Trophoblast cell (in vitro differentiated cells and primary cell): ENCODE results near the gene TMEM247.
"Not testable (repeated sequence)": the region's sequence is repeated elsewhere in the genome, so short reads cannot be mapped to it uniquely, and the experiment has no call there.

Experiments
- DNase-seq, 2 donors: peaks; one replicate each; pipeline ENCODE4 v3.0.0-alpha.2; 2016
- H2AFZ ChIP-seq: 2 replicates; pipeline ENCODE4 v1.6.1; 2013; ENCODE audit warnings: low read length, moderate library complexity, mild to moderate bottlenecking; ENCODE audit not compliant: insufficient read depth, poor library complexity
- H2AK5ac ChIP-seq: 2 replicates; pipeline ENCODE4 v1.6.1; 2013; ENCODE audit warnings: mild to moderate bottlenecking, low read length
- H2BK120ac ChIP-seq: 2 replicates; pipeline ENCODE4 v1.6.1; 2013; ENCODE audit warnings: low read length, mild to moderate bottlenecking, moderate library complexity; ENCODE audit not compliant: insufficient read depth, poor library complexity
- H2BK12ac ChIP-seq: 2 replicates; pipeline ENCODE4 v1.6.1; 2013; ENCODE audit warnings: mild to moderate bottlenecking, low read length, moderate library complexity
- H2BK5ac ChIP-seq: 2 replicates; pipeline ENCODE4 v1.6.1; 2013; ENCODE audit warnings: low read length, low read depth, moderate library complexity, mild to moderate bottlenecking; ENCODE audit not compliant: poor library complexity
- H3K14ac ChIP-seq: 2 replicates; pipeline ENCODE4 v1.6.1; 2013; ENCODE audit warnings: mild to moderate bottlenecking, low read length
- H3K18ac ChIP-seq: 2 replicates; pipeline ENCODE4 v1.6.1; 2013; ENCODE audit warnings: mild to moderate bottlenecking, low read length
- H3K23ac ChIP-seq: 2 replicates; pipeline ENCODE4 v1.6.1; 2013; ENCODE audit warnings: low read length
- H3K27ac ChIP-seq: 2 replicates; pipeline ENCODE4 v1.5.1; 2013; ENCODE audit warnings: low read depth, mild to moderate bottlenecking, inconsistent platforms, low read length, moderate library complexity
- H3K27me3 ChIP-seq: 2 replicates; pipeline ENCODE4 v1.6.1; 2013; ENCODE audit warnings: inconsistent platforms, mild to moderate bottlenecking, low read length, moderate library complexity; ENCODE audit not compliant: insufficient read depth
- H3K36me3 ChIP-seq, 2 experiments: 1 replicate in 1 of 2; 2 replicates in 1 of 2; pipeline ENCODE4 v1.6.1; 2013; ENCODE audit warnings: low read length in 2 of 2, mild to moderate bottlenecking in 2 of 2, moderate library complexity in 1 of 2; ENCODE audit not compliant: insufficient read depth in 2 of 2, control insufficient read depth in 1 of 2
- H3K4ac ChIP-seq: 2 replicates; pipeline ENCODE4 v1.6.1; 2013; ENCODE audit warnings: low read depth, mild to moderate bottlenecking, low read length, moderate library complexity
- H3K4me1 ChIP-seq, 2 experiments: 1 replicate in 1 of 2; 2 replicates in 1 of 2; pipeline ENCODE4 v1.6.1; 2013; ENCODE audit warnings: low read length in 2 of 2, mild to moderate bottlenecking in 2 of 2, moderate library complexity in 1 of 2; ENCODE audit not compliant: insufficient read depth in 2 of 2, control insufficient read depth in 1 of 2
- H3K4me2 ChIP-seq: 2 replicates; pipeline ENCODE4 v1.6.1; 2013; ENCODE audit warnings: inconsistent platforms, mild to moderate bottlenecking, low read length, moderate library complexity
- H3K4me3 ChIP-seq: 2 replicates; pipeline ENCODE4 v1.5.1; 2013; ENCODE audit warnings: mild to moderate bottlenecking, low read depth, low read length, inconsistent platforms
- H3K79me1 ChIP-seq: one replicate; pipeline ENCODE4 v1.6.1; 2013; ENCODE audit warnings: low read length
- H3K79me2 ChIP-seq: 2 replicates; pipeline ENCODE4 v1.6.1; 2013; ENCODE audit warnings: low read length, mild to moderate bottlenecking; ENCODE audit not compliant: control insufficient read depth, insufficient read depth, poor library complexity
- H3K9ac ChIP-seq: 2 replicates; pipeline ENCODE4 v1.6.1; 2013; ENCODE audit warnings: mild to moderate bottlenecking, low read length
- H3K9me3 ChIP-seq: 2 replicates; pipeline ENCODE4 v1.6.1; 2013; ENCODE audit warnings: low read depth, mild to moderate bottlenecking, control low read depth, inconsistent platforms, low read length; ENCODE audit not compliant: insufficient read depth
- H4K12ac ChIP-seq: 2 replicates; pipeline ENCODE4 v1.6.1; 2013; ENCODE audit warnings: low read depth, mild to moderate bottlenecking, low read length, moderate library complexity
- H4K8ac ChIP-seq: 2 replicates; pipeline ENCODE4 v1.6.1; 2013; ENCODE audit warnings: low read depth, mild to moderate bottlenecking, low read length, moderate library complexity
- H4K91ac ChIP-seq: one replicate; pipeline ENCODE4 v1.6.1; 2013; ENCODE audit warnings: low read depth, mild to moderate bottlenecking, low read length, moderate library complexity
- WGBS: extraction: QIAGEN DNeasy Blood & Tissue Kit; methylation state at CpG from one replicate; pipeline ENCODE4 v1.1.7; 2013; ENCODE audit warnings: missing lambda C conversion rate; ENCODE audit not compliant: insufficient read length, insufficient coverage; ENCODE audit errors: extremely low coverage; 5-methylcytosine and 5-hydroxymethylcytosine counted together

TMEM247 gene

GRCh38 chr2:46472165-46472564, 7.2 kb upstream of the TMEM247 start:
- not testable (repeated sequence) for H3K27me3 ChIP-seq, H3K9ac ChIP-seq, H3K4ac ChIP-seq, H3K27ac ChIP-seq, H3K4me1 ChIP-seq, H4K8ac ChIP-seq, H4K12ac ChIP-seq, H4K91ac ChIP-seq, H3K14ac ChIP-seq, DNase-seq, H2AFZ ChIP-seq, H2BK12ac ChIP-seq, H3K23ac ChIP-seq, H3K4me3 ChIP-seq, H3K4me2 ChIP-seq, H2BK120ac ChIP-seq, H3K9me3 ChIP-seq, H3K79me1 ChIP-seq, H3K18ac ChIP-seq, H2BK5ac ChIP-seq, H3K79me2 ChIP-seq, H2AK5ac ChIP-seq, H3K36me3 ChIP-seq
- no CpG with 5 or more reads among the region's 5 CpGs for WGBS

GRCh38 chr2:46477462-46477861, 1.9 kb upstream of the TMEM247 start:
- H3K4me2 ChIP-seq, H3K9ac ChIP-seq, H3K27me3 ChIP-seq, H3K4me1 ChIP-seq, H2AFZ ChIP-seq, H3K23ac ChIP-seq, H3K27ac ChIP-seq, H3K79me1 ChIP-seq, H3K79me2 ChIP-seq, H4K8ac ChIP-seq, H3K36me3 ChIP-seq, H2AK5ac ChIP-seq, H3K18ac ChIP-seq, H3K4me3 ChIP-seq, H4K12ac ChIP-seq, H2BK12ac ChIP-seq, H2BK5ac ChIP-seq, H4K91ac ChIP-seq, H3K4ac ChIP-seq, DNase-seq, H3K9me3 ChIP-seq, H2BK120ac ChIP-seq, H3K14ac ChIP-seq: not testable (repeated sequence)
- WGBS, result no CpG with 5 or more reads among the region's 8 CpGs

- Histone ChIP-seq H2BK5ac (no peak overlapping the region), H3K9ac (no peak overlapping the region), H3K23ac (no peak overlapping the region), H3K4me3 (no peak overlapping the region), H2BK120ac (no peak overlapping the region), H4K8ac (no peak overlapping the region), H3K79me2 (no peaks in the 10 kb centered on the region), H2AFZ (no peak overlapping the region), H3K79me1 (no peaks in the 10 kb centered on the region), H3K14ac (no peak overlapping the region), H4K12ac (no peak overlapping the region), H3K27me3 (no peaks in the 10 kb centered on the region), H3K9me3 (peaks cover 7% of the 10 kb centered on the region), H3K4me1 (no peaks in the 10 kb centered on the region), H3K4me2 (no peak overlapping the region), H4K91ac (no peak overlapping the region), H3K4ac (no peak overlapping the region), H3K18ac (no peak overlapping the region), H3K36me3 (no peaks in the 10 kb centered on the region), H2BK12ac (no peak overlapping the region), H2AK5ac (no peak overlapping the region), H3K27ac (no peak overlapping the region)
- no CpG with 5 or more reads among the region's 10 CpGs for WGBS
- DNase-seq, result no peak
Measured at GRCh38 chr2:46477925-46478324, 1.4 kb upstream of the TMEM247 start.

- no peaks in the 10 kb centered on the region for H3K79me2 ChIP-seq
- no peak overlapping the region for H3K27ac ChIP-seq
- H3K18ac ChIP-seq, result no peak overlapping the region
- H3K4me3 ChIP-seq, result no peak overlapping the region
- no peak overlapping the region for H2BK120ac ChIP-seq
- no peak overlapping the region for H2BK5ac ChIP-seq
- no peak overlapping the region for H4K8ac ChIP-seq
- no peaks in the 10 kb centered on the region for H3K4me1 ChIP-seq
- no peak for DNase-seq
- no peak overlapping the region for H3K14ac ChIP-seq
- no peak overlapping the region for H3K9ac ChIP-seq
- H2AK5ac ChIP-seq, result no peak overlapping the region
- WGBS, result no CpG with 5 or more reads among the region's 24 CpGs
- no peak overlapping the region for H4K91ac ChIP-seq
- H2BK12ac ChIP-seq, result no peak overlapping the region
- H3K27me3 ChIP-seq, result no peaks in the 10 kb centered on the region
- H4K12ac ChIP-seq, result no peak overlapping the region
- H3K4me2 ChIP-seq, result no peak overlapping the region
- no peak overlapping the region for H3K23ac ChIP-seq
- H3K79me1 ChIP-seq, result no peaks in the 10 kb centered on the region
- H2AFZ ChIP-seq, result no peak overlapping the region
- peaks cover 7% of the 10 kb centered on the region for H3K9me3 ChIP-seq
- no peak overlapping the region for H3K4ac ChIP-seq
- no peaks in the 10 kb centered on the region for H3K36me3 ChIP-seq
Measured at GRCh38 chr2:46480562-46480961, 1.2 kb downstream of the TMEM247 start.
